GM12878 (cell line): ENCODE results near the gene APCDD1L. TPM values are rescaled to one million over a fixed set of nuclear protein-coding genes. Genes with fewer than 3 reads are reported as not detected.

Experiments used
- ATAC-seq: fragments of 200-7000 bp; cut with Tn5 transposase; 3 replicates; pipeline ENCODE4 v1.9.1; 2020; ENCODE audit warnings: mild to moderate bottlenecking, moderate library complexity
- BruUV-seq: library from RNA; stranded (reverse); fragments of 400-500 nt; replicated peaks from 2 replicates; lab custom pipeline; 2021; lab: Mats Ljungman, UMichigan
- CTCF ChIA-PET: fragments of 300-600 bp; sonication (Branson Sonifier 250); formaldehyde crosslinking; extraction: SDS; loops from one replicate; lab custom pipeline; 2021; ENCODE audit warnings: inconsistent platforms; lab: Yijun Ruan, JAX
- POLR2A ChIA-PET: fragments of 350-600 bp; formaldehyde crosslinking; extraction: SDS; loops from one replicate; lab custom pipeline; 2021; ENCODE audit warnings: inconsistent platforms; lab: Charles Lee
- RAD21 ChIA-PET: fragments of 300-600 bp; sonication (Branson Sonifier 250); formaldehyde crosslinking; loops from one replicate; lab custom pipeline; 2023; ENCODE audit warnings: antibody characterized with exemption; ENCODE audit not compliant: unreplicated experiment; lab: Charles Lee
- SMC1A ChIA-PET: fragments of 300-600 bp; sonication (Branson Sonifier 250); formaldehyde crosslinking; loops from one replicate; lab custom pipeline; 2023; ENCODE audit not compliant: unreplicated experiment, uncharacterized antibody; lab: Charles Lee
- DNase-seq: peaks from one replicate; pipeline ENCODE4 v3.0.0-alpha.2; 2011; ENCODE audit warnings: low read depth, low spot score
- FAIRE-seq: peaks from 3 replicates; lab custom pipeline; 2011; peaks lifted over from hg19 to GRCh38; lab: Jason Lieb, UNC
- H2AFZ ChIP-seq: 2 replicates; pipeline ENCODE4 v1.6.0; 2011; ENCODE audit warnings: low read depth, low read length, control low read depth; ENCODE audit not compliant: control insufficient read depth
- H3K27ac ChIP-seq: 2 replicates; pipeline ENCODE4 v1.5.1; 2011; ENCODE audit warnings: control low read depth; ENCODE audit not compliant: control insufficient read depth, insufficient read depth
- H3K27me3 ChIP-seq, 2 experiments: replicated peaks in 1 of 2; 2 replicates each; pipeline versions ENCODE4 v1.6.0 to v1.6.1; 2011; ENCODE audit warnings: low read length in 1 of 2; ENCODE audit not compliant: control insufficient read depth in 2 of 2, insufficient read depth in 2 of 2
- H3K36me3 ChIP-seq, 2 experiments: 2 replicates each; pipeline ENCODE4 v1.5.1; 2011; ENCODE audit warnings: low read length in 1 of 2; ENCODE audit not compliant: control insufficient read depth in 2 of 2, insufficient read depth in 2 of 2
- H3K4me1 ChIP-seq: 2 replicates; pipeline ENCODE4 v1.6.1; 2011; ENCODE audit warnings: mild to moderate bottlenecking, low read length, moderate library complexity, mixed read lengths; ENCODE audit not compliant: control insufficient read depth, insufficient read depth
- H3K4me2 ChIP-seq: 2 replicates; pipeline ENCODE4 v1.6.0; 2011; ENCODE audit warnings: control low read depth; ENCODE audit not compliant: control insufficient read depth, insufficient read depth
- H3K4me3 ChIP-seq: fragments of 200-600 bp; sonication (generic); 2 replicates; pipeline ENCODE4 v1.5.1; 2016
- H3K79me2 ChIP-seq: 2 replicates; pipeline ENCODE4 v1.6.0; 2011; ENCODE audit warnings: low read length; ENCODE audit not compliant: control insufficient read depth, insufficient read depth
- H3K9ac ChIP-seq: 2 replicates; pipeline ENCODE4 v1.8.0; 2011; ENCODE audit warnings: low read length, control low read depth, mixed read lengths; ENCODE audit not compliant: control insufficient read depth, insufficient read depth
- H3K9me3 ChIP-seq: replicated peaks from 3 replicates; pipeline ENCODE4 v1.5.1; 2011; ENCODE audit warnings: mild to moderate bottlenecking, low read length; ENCODE audit not compliant: control insufficient read depth, insufficient read depth
- H4K20me1 ChIP-seq: 2 replicates; pipeline ENCODE4 v1.6.0; 2011; ENCODE audit not compliant: control insufficient read depth, insufficient read depth
- ASH2L ChIP-seq: fragments of 300-600, 200-600 bp; sonication (generic); IDR thresholded peaks from 2 replicates; pipeline ENCODE4 v1.6.1; 2017; ENCODE audit warnings: low read depth, mild to moderate bottlenecking, borderline replicate concordance
- BACH1 ChIP-seq: fragments of 450-650 bp; IDR thresholded peaks from 2 replicates; pipeline ENCODE4 v1.6.1; 2017; ENCODE audit warnings: mild to moderate bottlenecking, borderline replicate concordance
- BCL11A ChIP-seq: IDR thresholded peaks from 2 replicates; pipeline ENCODE4 v1.6.1; 2011; ENCODE audit warnings: low read depth, low read length
- CREB1 ChIP-seq: IDR thresholded peaks from 2 replicates; pipeline ENCODE4 v1.6.1; 2012; ENCODE audit warnings: low read depth, mild to moderate bottlenecking, inconsistent platforms
- GATAD2B ChIP-seq: fragments of 450-650 bp; conservative IDR thresholded peaks from 2 replicates; pipeline ENCODE4 v1.6.1; 2017; ENCODE audit warnings: low read depth, mild to moderate bottlenecking, moderate library complexity
- MEF2B ChIP-seq: fragments of 450-650 bp; IDR thresholded peaks from 2 replicates; pipeline ENCODE4 v1.6.1; 2018; ENCODE audit warnings: mild to moderate bottlenecking, moderate library complexity; ENCODE audit not compliant: partially characterized antibody, poor library complexity, severe bottlenecking
- MLLT1 ChIP-seq: fragments of 450-650 bp; IDR thresholded peaks from 2 replicates; pipeline ENCODE4 v1.6.1; 2016; ENCODE audit warnings: mild to moderate bottlenecking
- NKRF ChIP-seq: fragments of 450-650 bp; conservative IDR thresholded peaks from 2 replicates; pipeline ENCODE4 v1.6.1; 2017; ENCODE audit warnings: mild to moderate bottlenecking, moderate library complexity
- RAD21 ChIP-seq: IDR thresholded peaks from 2 replicates; pipeline ENCODE4 v1.6.1; 2011; ENCODE audit warnings: mild to moderate bottlenecking, low read depth, low read length, moderate library complexity; ENCODE audit not compliant: insufficient read depth
- RAD51 ChIP-seq: fragments of 450-650 bp; IDR thresholded peaks from 2 replicates; pipeline ENCODE4 v1.6.1; 2016; ENCODE audit warnings: moderate library complexity, mild to moderate bottlenecking, inconsistent platforms
- RELA ChIP-seq: fragments of 450-650 bp; IDR thresholded peaks from 2 replicates; pipeline ENCODE4 v1.8.0; 2014; ENCODE audit warnings: borderline replicate concordance; ENCODE audit not compliant: partially characterized antibody
- TCF12 ChIP-seq: IDR thresholded peaks from 2 replicates; pipeline ENCODE4 v1.6.1; 2011; ENCODE audit warnings: low read depth, mild to moderate bottlenecking, low read length
- WRNIP1 ChIP-seq: IDR thresholded peaks from 2 replicates; pipeline ENCODE4 v1.6.1; 2011; ENCODE audit warnings: low read depth, low read length, improper control_type of control experiment, borderline replicate concordance
- ZNF274 ChIP-seq: IDR thresholded peaks from one replicate; pipeline ENCODE4 v1.8.0; 2011; ENCODE audit not compliant: insufficient read length, insufficient read depth
- WGBS: methylation state at CpG from one replicate; pipeline ENCODE4 v1.1.6; 2016; ENCODE audit warnings: low lambda C conversion rate; ENCODE audit not compliant: insufficient replicate concordance, insufficient coverage; ENCODE audit errors: missing lambda C conversion rate; 5-methylcytosine and 5-hydroxymethylcytosine counted together
- in situ Hi-C: fragments of 300-500 bp; cut with MboI; formaldehyde crosslinking; loops from 9 replicates; pipeline ENCODE4 v1.14.3; 2018; ENCODE audit warnings: mixed read lengths
- intact Hi-C: fragments of 100-400 bp; cut with micrococcal nuclease; formaldehyde crosslinking; loops from one replicate; pipeline ENCODE4 v1.14.2; 2022; ENCODE audit not compliant: unreplicated experiment
- polyA plus RNA-seq, 11 experiments: library from polyadenylated mRNA; depleted of rRNA in 4 of 11; unstranded in 6 of 11; stranded (reverse) in 5 of 11; fragments of >200 nt; fragmentation: Nextera tagmentation in 4 of 11; fragmentation: Illumina TruSeq in 1 of 11; extraction: Ambion mirVana in 4 of 11; extraction: Trizol in 1 of 11; gene quantifications; 1 replicate in 1 of 11; 2 replicates in 10 of 11; pipeline versions ENCODE4 v1.2.1 to v1.2.3, GENCODE V29; 2011 to 2016; ENCODE audit warnings: inconsistent platforms in 2 of 11, missing spikeins in 2 of 11, low read depth in 1 of 11
- total RNA-seq, 4 experiments: library from RNA; depleted of rRNA in 3 of 4; stranded (reverse); fragments of >200 nt in 3 of 4; fragmentation: Illumina TruSeq in 1 of 4; extraction: Trizol in 1 of 4; gene quantifications; 2 replicates each; pipeline versions ENCODE4 v1.2.1 to v1.2.3, GENCODE V29; 2013 to 2021

Gene APCDD1L
- total and polyA plus RNA-seq, 10 of the 15 experiments (the other 5 are each of a cell fraction or from before 2014, with no cell fraction given) = 0.14 to 0.50 TPM; not detected in 8

- 88% methylated on average over 3 of the region's 3 CpGs for WGBS
- Histone ChIP-seq H3K9ac (no peak overlapping the region), H3K79me2 (no peaks in the 10 kb centered on the region), H3K4me3 (no peak overlapping the region), H3K27me3 (no peaks in the 10 kb centered on the region), H3K4me2 (no peak overlapping the region), H4K20me1 (no peaks in the 10 kb centered on the region), H3K9me3 (peaks cover 2% of the 10 kb centered on the region), H3K27ac (no peak overlapping the region), H3K4me1 (no peaks in the 10 kb centered on the region), H2AFZ (no peak overlapping the region), H3K36me3 (no peaks in the 10 kb centered on the region)
- ChIA-PET POLR2A (no interaction called here), SMC1A (no interaction called here), CTCF (no interaction called here), RAD21 (no interaction called here)
- DNase-seq = no peak
- BruUV-seq = no TSS peak
- intact Hi-C loops = no loop called here
- no peak for FAIRE-seq
- no peak for TF ChIP-seq CREB1
- TF ChIP-seq RELA = no peak
- no peak for TF ChIP-seq MEF2B
- TF ChIP-seq RAD21 = no peak
- no peak for TF ChIP-seq GATAD2B
- TF ChIP-seq ASH2L = no peak
- no peak for TF ChIP-seq WRNIP1
- TF ChIP-seq ZNF274 = no peak
- no peak for TF ChIP-seq RAD51
- TF ChIP-seq MLLT1 = no peak
- TF ChIP-seq TCF12 = no peak
- no peak for TF ChIP-seq BCL11A
- no peak for TF ChIP-seq NKRF
- no peak for TF ChIP-seq BACH1
- in situ Hi-C loops = no loop called here
- no peak for ATAC-seq
These were observed 11.2 kb upstream of the APCDD1L start for GRCh38 chr20:58526411-58526810.
